GM12878 (cell line): ENCODE measurements around the gene CFAP53. TPM values are rescaled to one million over a fixed set of nuclear protein-coding genes. Genes with fewer than 3 reads are reported as not detected.

Experiments
- ATF2 ChIP-seq: IDR thresholded peaks from 2 replicates; pipeline ENCODE4 v1.6.1; 2012; ENCODE audit warnings: low read length, inconsistent platforms
- BCL11A ChIP-seq: IDR thresholded peaks from 2 replicates; pipeline ENCODE4 v1.6.1; 2011; ENCODE audit warnings: low read depth, low read length
- CBFB ChIP-seq: IDR thresholded peaks from 2 replicates; pipeline ENCODE4 v1.6.1; 2016; ENCODE audit warnings: antibody characterized with exemption, low read depth
- CEBPZ ChIP-seq: fragments of 150-350 bp; IDR thresholded peaks from 2 replicates; pipeline ENCODE4 v1.6.1; 2016; ENCODE audit warnings: low read depth, low read length
- EED ChIP-seq: sonication (generic); IDR thresholded peaks from 2 replicates; pipeline ENCODE4 v1.6.1; 2016; ENCODE audit warnings: antibody characterized with exemption, low read depth
- FOXM1 ChIP-seq: IDR thresholded peaks from 2 replicates; pipeline ENCODE4 v1.6.1; 2012; ENCODE audit warnings: low read depth, mild to moderate bottlenecking, inconsistent platforms, low read length, moderate library complexity
- HCFC1 ChIP-seq: fragments of 150-350 bp; IDR thresholded peaks from 2 replicates; pipeline ENCODE4 v1.6.1; 2014; ENCODE audit warnings: low read length
- HDAC6 ChIP-seq: fragments of 200-600 bp; sonication (generic); IDR thresholded peaks from one replicate; pipeline ENCODE4 v1.8.0; 2017; ENCODE audit warnings: antibody characterized with exemption; ENCODE audit not compliant: unreplicated experiment
- NRF1 ChIP-seq: conservative IDR thresholded peaks from 2 replicates; pipeline ENCODE4 v1.6.1; 2011; ENCODE audit warnings: mild to moderate bottlenecking, low read depth, low read length, improper control_type of control experiment
- PAX5 ChIP-seq: IDR thresholded peaks from 2 replicates; pipeline ENCODE4 v1.6.1; 2011; ENCODE audit warnings: low read depth, low read length, borderline replicate concordance
- RB1 ChIP-seq: fragments of 450-650 bp; formaldehyde crosslinking; IDR thresholded peaks from 2 replicates; pipeline ENCODE4 v1.6.1; 2017; ENCODE audit warnings: mild to moderate bottlenecking, borderline replicate concordance
- USF1 ChIP-seq: IDR thresholded peaks from 2 replicates; pipeline ENCODE4 v1.6.1; 2011; ENCODE audit warnings: borderline replicate concordance, low read depth, mild to moderate bottlenecking, moderate library complexity, mixed read lengths, low read length; ENCODE audit not compliant: insufficient read depth; ENCODE audit errors: extremely low read length
- ZBTB33 ChIP-seq: fragments of 450-650 bp; IDR thresholded peaks from 2 replicates; pipeline ENCODE4 v1.6.1; 2017; ENCODE audit warnings: mild to moderate bottlenecking
- polyA plus RNA-seq, 11 experiments: library from polyadenylated mRNA; depleted of rRNA in 4 of 11; unstranded in 6 of 11; stranded (reverse) in 5 of 11; fragments of >200 nt; fragmentation: Nextera tagmentation in 4 of 11; fragmentation: Illumina TruSeq in 1 of 11; extraction: Ambion mirVana in 4 of 11; extraction: Trizol in 1 of 11; gene quantifications; 1 replicate in 1 of 11; 2 replicates in 10 of 11; pipeline versions ENCODE4 v1.2.1 to v1.2.3, GENCODE V29; 2011 to 2016; ENCODE audit warnings: inconsistent platforms in 2 of 11, missing spikeins in 2 of 11, low read depth in 1 of 11
- total RNA-seq, 4 experiments: library from RNA; depleted of rRNA in 3 of 4; stranded (reverse); fragments of >200 nt in 3 of 4; fragmentation: Illumina TruSeq in 1 of 4; extraction: Trizol in 1 of 4; gene quantifications; 2 replicates each; pipeline versions ENCODE4 v1.2.1 to v1.2.3, GENCODE V29; 2013 to 2021
- TF ChIP-seq, protein P1 (sequence below): fragments of 450-650 bp; IDR thresholded peaks from 2 replicates; pipeline ENCODE4 v1.6.1; 2017; ENCODE audit warnings: low read depth, mild to moderate bottlenecking, moderate library complexity

Gene CFAP53
- total and polyA plus RNA-seq, 10 of the 15 experiments (the other 5 are each of a cell fraction or from before 2014, with no cell fraction given) = 0.05 to 0.31 (median 0.12) TPM; not detected in 1

- TF ChIP-seq CEBPZ (no peak), PAX5 (peak; percentile 15; the same call in 1 of the 2 replicates), ZBTB33 (no peak), RB1 (peak; percentile 86; the same call in 1 of the 2 replicates), EED (no peak), FOXM1 (no peak), HCFC1 (no peak), NRF1 (no peak), BCL11A (no peak), CBFB (no peak), ATF2 (no peak), HDAC6 (no peak), USF1 (no peak)
- TF ChIP-seq, protein P1, sequence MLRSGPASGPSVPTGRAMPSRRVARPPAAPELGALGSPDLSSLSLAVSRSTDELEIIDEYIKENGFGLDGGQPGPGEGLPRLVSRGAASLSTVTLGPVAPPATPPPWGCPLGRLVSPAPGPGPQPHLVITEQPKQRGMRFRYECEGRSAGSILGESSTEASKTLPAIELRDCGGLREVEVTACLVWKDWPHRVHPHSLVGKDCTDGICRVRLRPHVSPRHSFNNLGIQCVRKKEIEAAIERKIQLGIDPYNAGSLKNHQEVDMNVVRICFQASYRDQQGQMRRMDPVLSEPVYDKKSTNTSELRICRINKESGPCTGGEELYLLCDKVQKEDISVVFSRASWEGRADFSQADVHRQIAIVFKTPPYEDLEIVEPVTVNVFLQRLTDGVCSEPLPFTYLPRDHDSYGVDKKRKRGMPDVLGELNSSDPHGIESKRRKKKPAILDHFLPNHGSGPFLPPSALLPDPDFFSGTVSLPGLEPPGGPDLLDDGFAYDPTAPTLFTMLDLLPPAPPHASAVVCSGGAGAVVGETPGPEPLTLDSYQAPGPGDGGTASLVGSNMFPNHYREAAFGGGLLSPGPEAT = no peak
Observed at GRCh38 chr18:50194631-50195532, 71.4 kb downstream of the CFAP53 start, which contains the start of gene MYO5B (continued).
